ENCODE results near the gene ZSWIM6. TPM values are rescaled to one million over a fixed set of nuclear protein-coding genes. Genes with fewer than 3 reads are reported as not detected.

Gene ZSWIM6
- total and polyA plus RNA-seq, 2 of the 4 experiments (the other 2 are of a cell fraction): 10.8 to 14.1 TPM

- no peak overlapping the region for H3K14ac ChIP-seq (replicated peaks; ENCODE audit: low read depth, low read length)
- no peak overlapping the region for H4K8ac ChIP-seq (ENCODE audit: low read depth in 2 of 2, low read length in 2 of 2)
- no peak overlapping the region for H3K4me3 ChIP-seq (ENCODE audit: insufficient read depth, low read depth, low read length)
- DNase-seq: no peak
- H2AK9ac ChIP-seq (replicated peaks; ENCODE audit: low read depth, low read length, poor library complexity): no peak overlapping the region
- H3K4me2 ChIP-seq (ENCODE audit: low read depth, low read length): no peak overlapping the region
- dilution Hi-C loops (cut with HindIII; ENCODE audit: low sequenced_read_pairs, unreplicated experiment): no loop called here
- ChIA-PET POLR2A (ENCODE audit: unreplicated experiment) (no interaction called here), CTCF (interaction anchor here (0.7 kb wide), 1 partner anchor 35 kb away, joined by 3 read pairs; no protein-coding TSS in a partner anchor)
- H2BK120ac ChIP-seq (ENCODE audit: low read depth, low read length): no peak overlapping the region
- no peak overlapping the region for H3K23ac ChIP-seq (ENCODE audit: low read depth, low read length)
- no peak overlapping the region for H4K5ac ChIP-seq (ENCODE audit: low read depth, low read length)
- H3K4me1 ChIP-seq (ENCODE audit: control insufficient read depth, insufficient read depth, low read length): no peaks in the 10 kb centered on the region
- intact Hi-C loops (cut with micrococcal nuclease): no loop called here
- no peak overlapping the region for H2BK5ac ChIP-seq (ENCODE audit: low read depth, low read length, poor library complexity, severe bottlenecking)
- no peak overlapping the region for H3K9ac ChIP-seq (ENCODE audit: low read depth, low read length)
- H2BK20ac ChIP-seq (ENCODE audit: low read depth, low read length): no peak overlapping the region
- peaks cover 24 to 53% of the 10 kb centered on the region in 2 experiments for H3K79me1 ChIP-seq (ENCODE audit: low read depth in 1 of 2, low read length in 2 of 2)
- no peak overlapping the region for H2AFZ ChIP-seq (replicated peaks; ENCODE audit: low read length, poor library complexity)
- no peak overlapping the region for H2AK5ac ChIP-seq (ENCODE audit: low read depth, low read length)
- H2BK15ac ChIP-seq (ENCODE audit: low read depth, low read length): no peak overlapping the region
- H3K18ac ChIP-seq (ENCODE audit: low read depth, low read length): no peak overlapping the region
- no peak overlapping the region for H3K27ac ChIP-seq (ENCODE audit: insufficient read depth, low read length)
- no peak for TF ChIP-seq RFX5 (IDR thresholded peaks at IDR 0.05; ENCODE audit: low read depth, low read length)
- no peak for TF ChIP-seq ELK1 (IDR thresholded peaks at IDR 0.05; ENCODE audit: borderline replicate concordance, low read depth, low read length)
- TF ChIP-seq, protein P1, sequence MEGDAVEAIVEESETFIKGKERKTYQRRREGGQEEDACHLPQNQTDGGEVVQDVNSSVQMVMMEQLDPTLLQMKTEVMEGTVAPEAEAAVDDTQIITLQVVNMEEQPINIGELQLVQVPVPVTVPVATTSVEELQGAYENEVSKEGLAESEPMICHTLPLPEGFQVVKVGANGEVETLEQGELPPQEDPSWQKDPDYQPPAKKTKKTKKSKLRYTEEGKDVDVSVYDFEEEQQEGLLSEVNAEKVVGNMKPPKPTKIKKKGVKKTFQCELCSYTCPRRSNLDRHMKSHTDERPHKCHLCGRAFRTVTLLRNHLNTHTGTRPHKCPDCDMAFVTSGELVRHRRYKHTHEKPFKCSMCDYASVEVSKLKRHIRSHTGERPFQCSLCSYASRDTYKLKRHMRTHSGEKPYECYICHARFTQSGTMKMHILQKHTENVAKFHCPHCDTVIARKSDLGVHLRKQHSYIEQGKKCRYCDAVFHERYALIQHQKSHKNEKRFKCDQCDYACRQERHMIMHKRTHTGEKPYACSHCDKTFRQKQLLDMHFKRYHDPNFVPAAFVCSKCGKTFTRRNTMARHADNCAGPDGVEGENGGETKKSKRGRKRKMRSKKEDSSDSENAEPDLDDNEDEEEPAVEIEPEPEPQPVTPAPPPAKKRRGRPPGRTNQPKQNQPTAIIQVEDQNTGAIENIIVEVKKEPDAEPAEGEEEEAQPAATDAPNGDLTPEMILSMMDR (conservative IDR thresholded peaks at IDR 0.05; ENCODE audit: low read depth, low read length): no peak
- no peak for TF ChIP-seq USF2 (IDR thresholded peaks at IDR 0.05; ENCODE audit: low read depth, low read length)
- no peak for TF ChIP-seq RAD21 (IDR thresholded peaks at IDR 0.05; ENCODE audit: low read length)
- no peak for TF ChIP-seq FOS (IDR thresholded peaks at IDR 0.05; ENCODE audit: low read depth, low read length)
- no peak for TF ChIP-seq SMC3 (IDR thresholded peaks at IDR 0.05; ENCODE audit: low read depth, low read length)
- no peak for TF ChIP-seq BHLHE40 (IDR thresholded peaks at IDR 0.05; ENCODE audit: low read depth, low read length)
- no peak for TF ChIP-seq MXI1 (IDR thresholded peaks at IDR 0.05; ENCODE audit: borderline replicate concordance, low read depth, low read length)
- no peak for TF ChIP-seq POLR2A (IDR thresholded peaks at IDR 0.05; ENCODE audit: low read depth, low read length)
- H3K4ac ChIP-seq (ENCODE audit: low read depth, low read length): no peak overlapping the region
- peaks cover 5% of the 10 kb centered on the region; the same call in 1 of the 2 replicates for H3K36me3 ChIP-seq (ENCODE audit: control insufficient read depth, insufficient read depth, low read length)
- H3K27me3 ChIP-seq (ENCODE audit: control insufficient read depth, insufficient read depth, low read length): no peaks in the 10 kb centered on the region
- H3K9me1 ChIP-seq (ENCODE audit: insufficient read depth, low read length): peaks cover 2% of the 10 kb centered on the region; the same call in 1 of the 2 replicates
- no peak overlapping the region for H3K56ac ChIP-seq (ENCODE audit: extremely low read depth, insufficient read depth, low read length)
- BruUV-seq (replicated peaks): no TSS peak
- H4K20me1 ChIP-seq (ENCODE audit: insufficient read depth, low read length): peaks cover 32% of the 10 kb centered on the region; the same call in 1 of the 2 replicates
- H3K9me3 ChIP-seq (ENCODE audit: control insufficient read depth, insufficient read depth, low read length): no peaks in the 10 kb centered on the region
- WGBS, 2 experiments (ENCODE audit: extremely low coverage in 2 of 2, insufficient read length in 1 of 2): no CpG with 5 or more reads among the region's 1 CpG
- ATAC-seq (ENCODE audit: low read depth): no peak
- in situ Hi-C loops (cut with MboI; ENCODE audit: low sequenced_read_pairs): no loop called here
- H4K91ac ChIP-seq (ENCODE audit: insufficient read depth, low read depth, low read length): no peak overlapping the region
These were observed 154.4 kb downstream of the ZSWIM6 start for GRCh38 chr5:61486476-61486875.
